C4-2B (cell line): ENCODE data around the gene CAMTA1.

Experiments used
- CTCF ChIP-seq: fragments of 450-650 bp; conservative IDR thresholded peaks from 2 replicates; pipeline ENCODE4 v1.5.1; 2017; ENCODE audit warnings: mild to moderate bottlenecking
- ZFX ChIP-seq: fragments of 450-650 bp; IDR thresholded peaks from 2 replicates; pipeline ENCODE4 v1.6.1; 2017

GRCh38 chr1:7509598-7509997 lies 724.3 kb downstream of the CAMTA1 start:
- TF ChIP-seq CTCF (no peak), ZFX (no peak)
